Measurements from ENCODE around the gene STK32B. TPM values are rescaled to one million over a fixed set of nuclear protein-coding genes. Genes with fewer than 3 reads are reported as not detected.

Gene STK32B
- total and polyA plus RNA-seq, 7 donors, result 0.14 to 0.73 (median 0.52) TPM

GRCh38 chr4:5134620-5135019 lies 83.3 kb downstream of the STK32B start:
- ATAC-seq, result no peak
- Histone ChIP-seq H3K36me3 (ENCODE audit: insufficient read depth in 1 of 2, low read depth in 1 of 2) (no peaks in the 10 kb centered on the region), H3K4me1 (no peaks in the 10 kb centered on the region), H3K9me3 (no peaks in the 10 kb centered on the region), H3K4me3 (no peak overlapping the region), H3K27ac (no peak overlapping the region), H3K27me3 (ENCODE audit: insufficient read depth in 3 of 3, low read length in 2 of 3) (no peaks in the 10 kb centered on the region)
- no peak for TF ChIP-seq CTCF (IDR thresholded peaks at IDR 0.05)
- 95 to 96% (median 96%) methylated on average over 4 of the region's 4 CpGs for WGBS, 3 donors
- intact Hi-C loops (cut with DNase I), result loop anchor here in 1 of 2 donors (5.0 kb wide), 1 partner anchor 82 kb away; the partner anchor contains the start of gene STK32B
- DNase-seq, result no peak

DNA sequence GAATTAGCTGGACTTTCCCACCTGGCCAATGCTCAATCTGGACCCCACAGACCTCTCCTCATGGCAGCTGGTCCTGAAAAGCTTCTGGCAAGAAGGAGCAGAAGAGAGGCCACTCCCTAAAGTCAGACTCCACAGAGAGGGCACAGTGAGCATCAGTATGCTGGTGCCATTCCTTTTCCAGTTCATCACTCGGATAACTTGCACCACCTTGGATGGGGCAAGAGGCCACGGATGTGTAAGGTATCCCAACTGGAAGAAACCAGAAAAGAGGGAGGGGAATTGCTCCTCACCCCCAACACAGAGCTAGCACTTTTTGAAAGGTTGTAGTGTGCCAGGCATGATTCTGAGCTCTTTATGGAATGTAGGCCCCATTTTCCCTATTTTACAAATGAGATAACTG lies 85.9 kb downstream of the STK32B start:
- H3K4me1 ChIP-seq, result no peaks in the 10 kb centered on the region

GRCh38 chr4:5137927-5138326 lies 86.6 kb downstream of the STK32B start:
- Histone ChIP-seq H3K9me3 (no peaks in the 10 kb centered on the region), H3K27ac (no peak overlapping the region), H3K36me3 (ENCODE audit: insufficient read depth in 1 of 2, low read depth in 1 of 2) (no peaks in the 10 kb centered on the region), H3K27me3 (ENCODE audit: insufficient read depth in 3 of 3, low read length in 2 of 3) (no peaks in the 10 kb centered on the region), H3K4me1 (no peaks in the 10 kb centered on the region), H3K4me3 (no peak overlapping the region)
- ATAC-seq (no peak), DNase-seq (no peak)
- TF ChIP-seq CTCF (IDR thresholded peaks at IDR 0.05), result no peak
- WGBS, 3 donors, result 60 to 63% (median 61%) methylated on average over 9 of the region's 9 CpGs
- intact Hi-C loops (cut with DNase I), result loop anchor here in 1 of 2 donors (5.0 kb wide), 1 partner anchor 86 kb away; the partner anchor contains the start of gene STK32B

More for the DNA sequence above, 85.9 kb downstream of the STK32B start:
- intact Hi-C loops (cut with DNase I), result loop anchor here in 1 of 2 donors (5.0 kb wide), 1 partner anchor 85 kb away; the partner anchor contains the start of gene STK32B
- Histone ChIP-seq H3K36me3 (ENCODE audit: insufficient read depth in 1 of 2, low read depth in 1 of 2) (no peaks in the 10 kb centered on the region), H3K4me3 (no peak overlapping the region), H3K9me3 (no peaks in the 10 kb centered on the region), H3K27ac (no peak overlapping the region), H3K27me3 (ENCODE audit: insufficient read depth in 3 of 3, low read length in 2 of 3) (no peaks in the 10 kb centered on the region)
- WGBS, 3 donors, result 87 to 97% (median 91%) methylated on average over 2 of the region's 2 CpGs
- no peak for DNase-seq
- no peak for TF ChIP-seq CTCF (IDR thresholded peaks at IDR 0.05)
- no peak for ATAC-seq

GRCh38 chr4:5138389-5138788 lies 87.1 kb downstream of the STK32B start:
- Histone ChIP-seq H3K36me3 (ENCODE audit: insufficient read depth in 1 of 2, low read depth in 1 of 2) (no peaks in the 10 kb centered on the region), H3K27ac (no peak overlapping the region), H3K4me3 (no peak overlapping the region), H3K4me1 (no peaks in the 10 kb centered on the region), H3K9me3 (no peaks in the 10 kb centered on the region), H3K27me3 (ENCODE audit: insufficient read depth in 3 of 3, low read length in 2 of 3) (no peaks in the 10 kb centered on the region)
- TF ChIP-seq CTCF (IDR thresholded peaks at IDR 0.05), result no peak
- intact Hi-C loops (cut with DNase I), result loop anchor here in 1 of 2 donors (5.0 kb wide), 1 partner anchor 86 kb away; the partner anchor contains the start of gene STK32B
- 92 to 98% (median 94%) methylated on average over 3 of the region's 3 CpGs for WGBS, 3 donors
- no peak for DNase-seq
- ATAC-seq, result no peak

DNA sequence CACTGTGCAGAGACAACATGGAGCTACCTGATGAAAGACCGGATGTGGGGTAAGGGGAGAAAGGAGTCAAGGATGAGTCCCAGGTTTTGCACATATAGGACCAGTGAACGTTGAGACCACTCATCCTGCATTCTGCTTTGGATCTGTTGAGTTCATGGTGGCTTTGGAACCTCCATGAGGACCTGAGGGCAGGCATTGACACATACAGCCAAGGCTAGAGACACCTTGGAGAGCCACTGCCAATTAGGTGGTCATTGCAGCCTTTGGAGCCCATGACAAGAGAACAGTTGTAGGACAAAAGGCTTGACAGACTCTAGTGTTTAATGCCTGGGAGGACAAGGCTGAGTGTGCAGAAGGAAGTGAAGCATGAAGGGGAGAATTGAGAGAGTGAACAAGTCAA lies 87.9 kb downstream of the STK32B start:
- H3K27me3 ChIP-seq (ENCODE audit: insufficient read depth in 3 of 3, low read length in 2 of 3), result no peaks in the 10 kb centered on the region
- DNase-seq (no peak), ATAC-seq (no peak)
- H3K4me1 ChIP-seq, result no peaks in the 10 kb centered on the region
- no peaks in the 10 kb centered on the region for H3K36me3 ChIP-seq (ENCODE audit: insufficient read depth in 1 of 2, low read depth in 1 of 2)
- no peaks in the 10 kb centered on the region for H3K9me3 ChIP-seq
- H3K4me3 ChIP-seq, result no peak overlapping the region
- 79 to 80% (median 80%) methylated on average over 2 of the region's 2 CpGs for WGBS, 3 donors
- TF ChIP-seq CTCF (IDR thresholded peaks at IDR 0.05), result no peak
- no peak overlapping the region for H3K27ac ChIP-seq
- intact Hi-C loops (cut with DNase I), result loop anchor here in 1 of 2 donors (5.0 kb wide), 1 partner anchor 87 kb away; the partner anchor contains the start of gene STK32B

All from psoas muscle (tissue), 8 donors.